H9 (cell line): Measurements from ENCODE around the gene DENND6B. TPM values are rescaled to one million over a fixed set of nuclear protein-coding genes. Genes with fewer than 3 reads are reported as not detected.

ENCODE experiments used
- DNase-seq: peaks from one replicate; pipeline ENCODE4 v3.0.0-alpha.2; 2017
- H2AFZ ChIP-seq: one replicate; pipeline ENCODE4 v1.6.1; 2013; ENCODE audit warnings: mild to moderate bottlenecking, low read length, control low read depth, moderate library complexity
- H2AK5ac ChIP-seq: 2 replicates; pipeline ENCODE4 v1.6.1; 2013; ENCODE audit warnings: low read length, control low read depth, mixed read lengths; ENCODE audit not compliant: insufficient read length
- H2BK120ac ChIP-seq: one replicate; pipeline ENCODE4 v1.6.1; 2013; ENCODE audit warnings: low read depth, mild to moderate bottlenecking, low read length, control low read depth, inconsistent platforms; ENCODE audit not compliant: poor library complexity, severe bottlenecking
- H2BK12ac ChIP-seq: 2 replicates; pipeline ENCODE4 v1.6.1; 2013; ENCODE audit warnings: low read length, control low read depth, mixed read lengths, low read depth; ENCODE audit not compliant: insufficient read length
- H2BK15ac ChIP-seq: 2 replicates; pipeline ENCODE4 v1.6.1; 2013; ENCODE audit warnings: low read depth, low read length, control low read depth
- H2BK20ac ChIP-seq: one replicate; pipeline ENCODE4 v1.6.1; 2013; ENCODE audit warnings: low read depth, mild to moderate bottlenecking, low read length, control low read depth, inconsistent platforms; ENCODE audit not compliant: poor library complexity, severe bottlenecking
- H2BK5ac ChIP-seq: 2 replicates; pipeline ENCODE4 v1.6.1; 2013; ENCODE audit warnings: low read length, control low read depth, mixed read lengths; ENCODE audit not compliant: insufficient read length
- H3K14ac ChIP-seq: 2 replicates; pipeline ENCODE4 v1.6.1; 2013; ENCODE audit warnings: low read length, control low read depth; ENCODE audit not compliant: insufficient read depth
- H3K18ac ChIP-seq: 2 replicates; pipeline ENCODE4 v1.6.1; 2013; ENCODE audit warnings: low read depth, mild to moderate bottlenecking, mixed read lengths, low read length, control low read depth; ENCODE audit not compliant: insufficient read length
- H3K23ac ChIP-seq: 2 replicates; pipeline ENCODE4 v1.6.1; 2013; ENCODE audit warnings: low read length, control low read depth, mixed read lengths, low read depth; ENCODE audit not compliant: insufficient read length
- H3K23me2 ChIP-seq: 2 replicates; pipeline ENCODE4 v1.6.1; 2013; ENCODE audit warnings: low read depth, mild to moderate bottlenecking, mixed read lengths, low read length, control low read depth; ENCODE audit not compliant: insufficient read length, poor library complexity, severe bottlenecking
- H3K27ac ChIP-seq: 2 replicates; pipeline ENCODE4 v1.5.1; 2013; ENCODE audit warnings: low read length, control low read depth, mixed read lengths, low read depth; ENCODE audit not compliant: insufficient read length
- H3K27me3 ChIP-seq: 2 replicates; pipeline ENCODE4 v1.6.1; 2013; ENCODE audit warnings: low read length, control low read depth, inconsistent platforms; ENCODE audit not compliant: insufficient read depth
- H3K4ac ChIP-seq: 2 replicates; pipeline ENCODE4 v1.6.1; 2013; ENCODE audit warnings: low read depth, mild to moderate bottlenecking, control low read depth, inconsistent platforms, low read length, moderate library complexity
- H3K4me1 ChIP-seq: 2 replicates; pipeline ENCODE4 v1.6.1; 2013; ENCODE audit warnings: low read length, control low read depth, inconsistent platforms; ENCODE audit not compliant: insufficient read depth
- H3K4me2 ChIP-seq: 2 replicates; pipeline ENCODE4 v1.6.1; 2013; ENCODE audit warnings: low read length, control low read depth, mixed read lengths; ENCODE audit not compliant: insufficient read length, insufficient read depth
- H3K56ac ChIP-seq: 2 replicates; pipeline ENCODE4 v1.6.1; 2013; ENCODE audit warnings: low read depth, mild to moderate bottlenecking, mixed read lengths, low read length, control low read depth; ENCODE audit not compliant: insufficient read length
- H3K79me1 ChIP-seq: 2 replicates; pipeline ENCODE4 v1.6.1; 2013; ENCODE audit warnings: low read depth, mild to moderate bottlenecking, moderate library complexity, low read length, control low read depth, inconsistent platforms; ENCODE audit not compliant: insufficient read depth, poor library complexity, severe bottlenecking
- H3K79me2 ChIP-seq: 2 replicates; pipeline ENCODE4 v1.6.1; 2013; ENCODE audit warnings: low read length, control low read depth, inconsistent platforms; ENCODE audit not compliant: insufficient read depth
- H3K9ac ChIP-seq: 2 replicates; pipeline ENCODE4 v1.6.1; 2013; ENCODE audit warnings: low read length, control low read depth, mixed read lengths; ENCODE audit not compliant: insufficient read length; ENCODE audit errors: extremely low read depth
- H3K9me3 ChIP-seq: one replicate; pipeline ENCODE4 v1.6.1; 2013; ENCODE audit warnings: low read depth, low read length, inconsistent platforms; ENCODE audit not compliant: control insufficient read depth
- H3T11ph ChIP-seq: one replicate; pipeline ENCODE4 v1.6.1; 2013; ENCODE audit warnings: mild to moderate bottlenecking, low read length, control low read depth, inconsistent platforms
- H4K20me1 ChIP-seq: one replicate; pipeline ENCODE4 v1.6.1; 2013; ENCODE audit not compliant: control insufficient read depth, insufficient read length, insufficient read depth
- H4K5ac ChIP-seq: 2 replicates; pipeline ENCODE4 v1.6.1; 2013; ENCODE audit warnings: low read depth, mild to moderate bottlenecking, mixed read lengths, low read length, control low read depth; ENCODE audit not compliant: insufficient read length
- H4K8ac ChIP-seq: replicated peaks from 2 replicates; pipeline ENCODE4 v1.6.1; 2013; ENCODE audit warnings: low read length, control low read depth, mixed read lengths, low read depth; ENCODE audit not compliant: insufficient read length
- H4K91ac ChIP-seq: 2 replicates; pipeline ENCODE4 v1.6.1; 2013; ENCODE audit warnings: low read depth, mild to moderate bottlenecking, moderate library complexity, mixed read lengths, low read length, control low read depth; ENCODE audit not compliant: insufficient read length
- H3K27ac Mint-ChIP-seq, 3 experiments: 2 replicates in 2 of 3; 3 replicates in 1 of 3; pipeline ENCODE4 v1.8.0; 2020 to 2021; ENCODE audit warnings: mixed read lengths in 3 of 3, mild to moderate bottlenecking in 1 of 3, moderate library complexity in 1 of 3
- H3K27me3 Mint-ChIP-seq: 2 replicates; pipeline ENCODE4 v1.8.0; 2021; ENCODE audit warnings: low read depth, mild to moderate bottlenecking, moderate library complexity, mixed read lengths
- H3K36me3 Mint-ChIP-seq, 3 experiments: 2 replicates in 2 of 3; 3 replicates in 1 of 3; pipeline ENCODE4 v1.8.0; 2020 to 2021; ENCODE audit warnings: low read depth in 3 of 3, mixed read lengths in 3 of 3; ENCODE audit not compliant: insufficient read depth in 1 of 3
- H3K4me1 Mint-ChIP-seq, 2 experiments: 2 replicates each; pipeline ENCODE4 v1.8.0; 2020; ENCODE audit warnings: mixed read lengths in 2 of 2
- H3K4me3 Mint-ChIP-seq, 2 experiments: 2 replicates in 1 of 2; 3 replicates in 1 of 2; pipeline ENCODE4 v1.8.0; 2020 to 2021; ENCODE audit warnings: mild to moderate bottlenecking in 2 of 2, mixed read lengths in 2 of 2, moderate library complexity in 1 of 2
- H3K9me3 Mint-ChIP-seq, 2 experiments: 2 replicates in 1 of 2; 3 replicates in 1 of 2; pipeline ENCODE4 v1.8.0; 2020; ENCODE audit warnings: mild to moderate bottlenecking in 2 of 2, mixed read lengths in 2 of 2, moderate library complexity in 1 of 2
- WGBS: extraction: QIAGEN DNeasy Blood & Tissue Kit; methylation state at CpG from one replicate; pipeline ENCODE4 v1.1.7; 2013; ENCODE audit warnings: missing lambda C conversion rate, low lambda C conversion rate, mixed read lengths; ENCODE audit not compliant: insufficient read length; ENCODE audit errors: extremely low coverage; 5-methylcytosine and 5-hydroxymethylcytosine counted together
- total RNA-seq: library from RNA; stranded (reverse); gene quantifications from 2 replicates; pipeline ENCODE4 v1.2.1, GENCODE V29; 2021
- TF ChIP-seq, protein P1 (sequence below): fragments of 200-600 bp; sonication (generic); conservative IDR thresholded peaks from 3 replicates; pipeline ENCODE4 v1.8.0; 2021; ENCODE audit warnings: antibody characterized with exemption, mild to moderate bottlenecking

The DENND6B gene
- total RNA-seq, 1 experiment from 2014 or later, result 1.5 TPM

DNA sequence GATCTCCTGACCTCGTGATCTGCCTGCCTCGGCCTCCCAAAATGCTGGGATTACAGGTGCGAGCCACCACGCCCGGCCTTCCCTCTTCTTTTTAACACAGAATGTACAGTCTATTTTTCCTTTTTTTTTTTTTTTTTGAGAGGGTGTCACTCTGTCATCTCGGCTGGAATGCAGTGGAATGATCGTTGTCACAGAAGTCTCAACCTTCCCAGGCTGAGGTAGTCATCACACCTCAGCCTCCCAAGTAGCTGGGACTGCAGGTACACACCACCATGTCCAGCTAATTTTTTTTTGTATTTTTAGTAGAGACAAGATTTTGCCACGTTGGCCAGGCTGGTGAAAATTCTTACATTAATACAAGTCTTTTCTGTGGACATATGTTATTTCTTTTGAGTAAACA lies 29.4 kb upstream of the DENND6B start:
- peaks cover 9 to 23% (median 9%) of the 10 kb centered on the region in 3 experiments; a peak in 5 of 7 replicates for H3K36me3 Mint-ChIP-seq
- no peak overlapping the region for H2BK120ac ChIP-seq
- H2AK5ac ChIP-seq, result no peak overlapping the region
- no peak overlapping the region for H2BK15ac ChIP-seq
- H3K27ac Mint-ChIP-seq, result no peak overlapping the region
- no peaks in the 10 kb centered on the region for H3K4me1 ChIP-seq
- H3K4ac ChIP-seq, result no peak overlapping the region
- H3K79me1 ChIP-seq, result no peaks in the 10 kb centered on the region
- H2BK20ac ChIP-seq, result no peak overlapping the region
- no peak overlapping the region for H3K4me3 Mint-ChIP-seq
- H3K23me2 ChIP-seq, result no peaks in the 10 kb centered on the region
- TF ChIP-seq, protein P1, sequence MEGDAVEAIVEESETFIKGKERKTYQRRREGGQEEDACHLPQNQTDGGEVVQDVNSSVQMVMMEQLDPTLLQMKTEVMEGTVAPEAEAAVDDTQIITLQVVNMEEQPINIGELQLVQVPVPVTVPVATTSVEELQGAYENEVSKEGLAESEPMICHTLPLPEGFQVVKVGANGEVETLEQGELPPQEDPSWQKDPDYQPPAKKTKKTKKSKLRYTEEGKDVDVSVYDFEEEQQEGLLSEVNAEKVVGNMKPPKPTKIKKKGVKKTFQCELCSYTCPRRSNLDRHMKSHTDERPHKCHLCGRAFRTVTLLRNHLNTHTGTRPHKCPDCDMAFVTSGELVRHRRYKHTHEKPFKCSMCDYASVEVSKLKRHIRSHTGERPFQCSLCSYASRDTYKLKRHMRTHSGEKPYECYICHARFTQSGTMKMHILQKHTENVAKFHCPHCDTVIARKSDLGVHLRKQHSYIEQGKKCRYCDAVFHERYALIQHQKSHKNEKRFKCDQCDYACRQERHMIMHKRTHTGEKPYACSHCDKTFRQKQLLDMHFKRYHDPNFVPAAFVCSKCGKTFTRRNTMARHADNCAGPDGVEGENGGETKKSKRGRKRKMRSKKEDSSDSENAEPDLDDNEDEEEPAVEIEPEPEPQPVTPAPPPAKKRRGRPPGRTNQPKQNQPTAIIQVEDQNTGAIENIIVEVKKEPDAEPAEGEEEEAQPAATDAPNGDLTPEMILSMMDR, result no peak
- no peak overlapping the region for H2BK12ac ChIP-seq
- no peak overlapping the region for H4K91ac ChIP-seq
- H3K27me3 ChIP-seq, result no peaks in the 10 kb centered on the region
- no peak for DNase-seq
- no peak overlapping the region for H3K56ac ChIP-seq
- no peaks in the 10 kb centered on the region for H3K9me3 Mint-ChIP-seq
- H2BK5ac ChIP-seq, result no peak overlapping the region
- no peak overlapping the region for H4K5ac ChIP-seq
- no peak overlapping the region for H2AFZ ChIP-seq
- H3K9me3 ChIP-seq, result no peaks in the 10 kb centered on the region
- H3K79me2 ChIP-seq, result peaks cover 5% of the 10 kb centered on the region; the same call in 1 of the 2 replicates
- no peaks in the 10 kb centered on the region for H3K27me3 Mint-ChIP-seq
- H3K18ac ChIP-seq, result no peak overlapping the region
- no CpG with 5 or more reads among the region's 8 CpGs for WGBS
- no peak overlapping the region for H3K9ac ChIP-seq
- no peaks in the 10 kb centered on the region for H4K20me1 ChIP-seq
- H3K23ac ChIP-seq, result no peak overlapping the region
- no peak overlapping the region for H3T11ph ChIP-seq
- H3K27ac ChIP-seq, result no peak overlapping the region
- H3K4me1 Mint-ChIP-seq, result no peaks in the 10 kb centered on the region
- H3K4me2 ChIP-seq, result no peak overlapping the region
- no peak overlapping the region for H4K8ac ChIP-seq
- H3K14ac ChIP-seq, result no peak overlapping the region
